ENCODE data around the gene FBXL17. TPM values are rescaled to one million over a fixed set of nuclear protein-coding genes. Genes with fewer than 3 reads are reported as not detected.

FBXL17 gene
- total RNA-seq, 1 donor from 2014 or later, result 21.6 TPM

GRCh38 chr5:107937651-107938355, 444.1 kb downstream of the FBXL17 start:
- Mint-ChIP-seq H3K27ac (no peak overlapping the region), H3K36me3 (no peaks in the 10 kb centered on the region), H3K27me3 (ENCODE audit: low read depth) (no peaks in the 10 kb centered on the region), H3K4me1 (peaks cover 7% of the 10 kb centered on the region), H3K4me3 (no peak overlapping the region), H3K9me3 (no peaks in the 10 kb centered on the region)
- DNase-seq (ENCODE audit: low spot score in 2 of 2, unreplicated experiment in 2 of 2), result no peak
- TF ChIP-seq CTCF (IDR thresholded peaks at IDR 0.05; ENCODE audit: unreplicated experiment), result no peak

DNA sequence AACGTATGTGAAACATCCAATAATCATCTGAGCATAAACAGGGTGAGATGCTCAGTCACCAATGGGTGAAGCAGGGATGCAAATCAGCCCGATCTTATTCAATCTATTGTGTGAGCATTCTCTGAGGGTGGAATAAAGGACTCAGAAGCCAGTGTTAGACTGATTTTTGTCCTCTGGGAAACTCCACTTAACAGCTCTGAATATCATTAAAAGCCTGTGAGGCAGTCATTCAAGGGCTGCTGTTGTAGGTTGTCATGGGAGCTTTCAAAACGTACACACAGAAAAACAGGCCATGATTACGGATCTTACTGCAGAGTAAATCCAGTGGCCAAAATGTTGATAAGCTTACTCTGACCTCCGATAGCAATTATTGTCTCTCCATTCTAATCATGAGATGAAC, 444.7 kb downstream of the FBXL17 start:
- no peaks in the 10 kb centered on the region for H3K36me3 Mint-ChIP-seq
- no peaks in the 10 kb centered on the region for H3K9me3 Mint-ChIP-seq
- no peak for DNase-seq (ENCODE audit: low spot score in 2 of 2, unreplicated experiment in 2 of 2)
- H3K4me3 Mint-ChIP-seq, result no peak overlapping the region
- H3K4me1 Mint-ChIP-seq, result peaks cover 8% of the 10 kb centered on the region
- no peak overlapping the region for H3K27ac Mint-ChIP-seq
- TF ChIP-seq CTCF (IDR thresholded peaks at IDR 0.05; ENCODE audit: unreplicated experiment), result no peak
- no peaks in the 10 kb centered on the region for H3K27me3 Mint-ChIP-seq (ENCODE audit: low read depth)

- TF ChIP-seq CTCF (IDR thresholded peaks at IDR 0.05; ENCODE audit: unreplicated experiment), result no peak
- Mint-ChIP-seq H3K27me3 (ENCODE audit: low read depth) (no peaks in the 10 kb centered on the region), H3K27ac (no peak overlapping the region), H3K4me1 (peaks cover 8% of the 10 kb centered on the region), H3K36me3 (no peaks in the 10 kb centered on the region), H3K4me3 (no peak overlapping the region), H3K9me3 (no peaks in the 10 kb centered on the region)
- no peak for DNase-seq (ENCODE audit: low spot score in 2 of 2, unreplicated experiment in 2 of 2)
These were observed 445.4 kb downstream of the FBXL17 start for GRCh38 chr5:107936515-107936914.

DNA sequence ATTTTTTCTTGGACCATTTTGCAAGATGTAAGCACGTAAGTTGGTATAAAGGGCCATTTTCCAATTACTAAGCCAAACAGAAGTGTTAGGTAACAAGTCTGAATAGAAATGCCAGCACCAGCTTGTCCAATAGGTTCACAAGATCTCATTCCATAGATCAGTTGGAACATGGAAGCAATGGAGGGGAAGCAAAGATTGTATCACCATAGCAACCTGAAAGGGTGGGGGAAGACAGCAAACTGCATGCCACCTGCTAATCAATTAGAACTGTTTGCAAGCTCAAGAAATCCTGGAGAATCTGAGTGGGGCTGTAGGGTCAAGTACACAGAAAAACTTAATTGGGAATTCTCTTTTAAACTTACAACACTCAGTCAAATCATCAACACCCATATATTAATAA, 446.3 kb downstream of the FBXL17 start:
- TF ChIP-seq CTCF (IDR thresholded peaks at IDR 0.05; ENCODE audit: unreplicated experiment), result no peak
- H3K36me3 Mint-ChIP-seq, result no peaks in the 10 kb centered on the region
- H3K27me3 Mint-ChIP-seq (ENCODE audit: low read depth), result no peaks in the 10 kb centered on the region
- peaks cover 8% of the 10 kb centered on the region for H3K4me1 Mint-ChIP-seq
- H3K4me3 Mint-ChIP-seq, result no peak overlapping the region
- no peak overlapping the region for H3K27ac Mint-ChIP-seq
- H3K9me3 Mint-ChIP-seq, result no peaks in the 10 kb centered on the region
- no peak for DNase-seq (ENCODE audit: low spot score in 2 of 2, unreplicated experiment in 2 of 2)

DNA sequence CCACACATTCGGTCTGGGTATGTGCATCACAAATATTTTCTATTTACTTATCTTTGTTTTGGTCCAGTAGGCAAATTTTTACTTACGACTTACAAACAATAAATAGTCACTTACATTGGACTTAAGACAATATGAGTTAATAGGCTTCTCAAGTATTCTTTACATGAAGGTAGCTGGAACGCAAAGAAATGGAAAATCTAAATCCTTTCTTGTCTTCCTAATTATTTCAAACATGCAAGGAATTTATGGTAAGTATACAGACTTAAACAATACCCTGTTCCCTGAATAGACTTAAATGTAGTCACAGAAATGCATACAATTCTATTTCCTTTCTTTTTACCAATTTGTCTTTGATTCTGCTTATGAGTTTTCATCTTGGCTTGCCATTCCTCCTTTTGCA, 448.6 kb downstream of the FBXL17 start:
- H3K36me3 Mint-ChIP-seq, result no peaks in the 10 kb centered on the region
- H3K9me3 Mint-ChIP-seq, result no peaks in the 10 kb centered on the region
- DNase-seq (ENCODE audit: low spot score in 2 of 2, unreplicated experiment in 2 of 2), result no peak
- H3K4me1 Mint-ChIP-seq, result peaks cover 8% of the 10 kb centered on the region
- H3K4me3 Mint-ChIP-seq, result no peak overlapping the region
- no peak overlapping the region for H3K27ac Mint-ChIP-seq
- no peaks in the 10 kb centered on the region for H3K27me3 Mint-ChIP-seq (ENCODE audit: low read depth)
- TF ChIP-seq CTCF (IDR thresholded peaks at IDR 0.05; ENCODE audit: unreplicated experiment), result no peak

Data from mesothelial cell of epicardium (in vitro differentiated cells).